Endothelial cell of umbilical vein (primary cell): Measurements from ENCODE around the gene FDX1. TPM values are rescaled to one million over a fixed set of nuclear protein-coding genes. Genes with fewer than 3 reads are reported as not detected.
A peak's percentile ranks its signal among the peaks of the same experiment; 100 is the strongest.

Experiments used
- BruUV-seq: library from RNA; stranded (reverse); fragments of 400-500 nt; replicated peaks from 2 replicates; lab custom pipeline; 2021; lab: Mats Ljungman, UMichigan
- CTCF ChIA-PET: fragments of 300-600, 350-600 bp; sonication (Branson Sonifier 250); formaldehyde crosslinking; loops from one replicate; lab custom pipeline; 2021; ENCODE audit warnings: antibody characterized with exemption, inconsistent platforms; lab: Charles Lee
- POLR2A ChIA-PET: fragments of 300-600, 350-600 bp; sonication (Branson Sonifier 250); formaldehyde crosslinking; loops from one replicate; lab custom pipeline; 2021; ENCODE audit warnings: antibody characterized with exemption, inconsistent platforms; lab: Charles Lee
- DNase-seq: peaks from one replicate; pipeline ENCODE4 v3.0.0-alpha.2; 2011; ENCODE audit warnings: low read depth, low spot score
- FAIRE-seq: peaks from 2 replicates; lab custom pipeline; 2011; peaks lifted over from hg19 to GRCh38; lab: Jason Lieb, UNC
- H2AFZ ChIP-seq: 2 replicates; pipeline ENCODE4 v1.6.0; 2012; ENCODE audit warnings: low read depth, low read length, control low read depth, inconsistent platforms
- H3K27ac ChIP-seq: 2 replicates; pipeline ENCODE4 v1.5.1; 2011; ENCODE audit warnings: low read depth, mild to moderate bottlenecking, control low read depth, low read length, moderate library complexity; ENCODE audit not compliant: insufficient read depth
- H3K27me3 ChIP-seq, 2 experiments: 2 replicates each; pipeline versions ENCODE4 v1.6.0 to v1.6.1; 2011; ENCODE audit warnings: low read length in 2 of 2, mixed read lengths in 1 of 2; ENCODE audit not compliant: control insufficient read depth in 2 of 2, insufficient read depth in 2 of 2
- H3K36me3 ChIP-seq, 2 experiments: 2 replicates in 1 of 2; 3 replicates in 1 of 2; pipeline ENCODE4 v1.5.1; 2011; ENCODE audit warnings: low read length in 2 of 2, mild to moderate bottlenecking in 1 of 2, moderate library complexity in 1 of 2; ENCODE audit not compliant: control insufficient read depth in 2 of 2, insufficient read depth in 2 of 2; ENCODE audit errors: extremely low read depth in 1 of 2
- H3K4me1 ChIP-seq: 3 replicates; pipeline ENCODE4 v1.5.1; 2011; ENCODE audit warnings: mild to moderate bottlenecking, low read length; ENCODE audit not compliant: control insufficient read depth, insufficient read depth; ENCODE audit errors: extremely low read depth
- H3K4me2 ChIP-seq: 2 replicates; pipeline ENCODE4 v1.6.1; 2011; ENCODE audit warnings: low read length, control low read depth, mixed read lengths; ENCODE audit not compliant: insufficient read depth
- H3K4me3 ChIP-seq, 3 experiments: fragments of 200-600 bp in 1 of 3; sonication (generic), shearing (Covaris generic) in 1 of 3; replicated peaks in 1 of 3; 2 replicates each; pipeline ENCODE4 v1.5.1; 2011 to 2016; ENCODE audit warnings: control low read depth in 3 of 3, low read length in 3 of 3, mild to moderate bottlenecking in 2 of 3, inconsistent platforms in 1 of 3, low read depth in 1 of 3, moderate library complexity in 1 of 3; ENCODE audit not compliant: insufficient read depth in 1 of 3
- H3K79me2 ChIP-seq: 2 replicates; pipeline ENCODE4 v1.6.0; 2012; ENCODE audit warnings: low read length, inconsistent platforms; ENCODE audit not compliant: control insufficient read depth, insufficient read depth
- H3K9ac ChIP-seq: replicated peaks from 2 replicates; pipeline ENCODE3; 2011; ENCODE audit warnings: low read length, control low read depth; ENCODE audit not compliant: insufficient read depth; ENCODE audit errors: extremely low read depth
- H3K9me1 ChIP-seq: replicated peaks from 3 replicates; pipeline ENCODE4 v1.6.0; 2011; ENCODE audit warnings: mild to moderate bottlenecking, low read length; ENCODE audit not compliant: control insufficient read depth, insufficient read depth; ENCODE audit errors: extremely low read depth
- H3K9me3 ChIP-seq: replicated peaks from 2 replicates; pipeline ENCODE4 v1.5.1; 2012; ENCODE audit warnings: low read length, inconsistent platforms; ENCODE audit not compliant: control insufficient read depth, insufficient read depth
- H4K20me1 ChIP-seq: replicated peaks from 2 replicates; pipeline ENCODE3; 2011; ENCODE audit warnings: mild to moderate bottlenecking, low read length; ENCODE audit not compliant: control insufficient read depth, insufficient read depth; ENCODE audit errors: extremely low read depth
- CTCF ChIP-seq, 2 donors: IDR thresholded peaks; 1 replicate in 1 of 2; 2 replicates in 1 of 2; pipeline ENCODE4 v1.5.1; 2011; ENCODE audit warnings: low read length in 2 of 2, mild to moderate bottlenecking in 2 of 2, moderate library complexity in 2 of 2, control low read depth in 1 of 2, inconsistent platforms in 1 of 2, low read depth in 1 of 2; ENCODE audit not compliant: insufficient read depth in 1 of 2; ENCODE audit errors: extremely low read depth in 1 of 2
- FOS ChIP-seq: IDR thresholded peaks from 2 replicates; pipeline ENCODE4 v1.6.1; 2011; ENCODE audit warnings: mild to moderate bottlenecking, low read length, moderate library complexity, borderline replicate concordance; ENCODE audit not compliant: insufficient read depth
- GATA2 ChIP-seq: IDR thresholded peaks from 2 replicates; pipeline ENCODE4 v1.7.0; 2011; ENCODE audit warnings: low read depth, mild to moderate bottlenecking, moderate library complexity, mixed read lengths, low read length; ENCODE audit not compliant: insufficient read length, insufficient read depth
- MYC ChIP-seq: IDR thresholded peaks from one replicate; pipeline ENCODE4 v1.6.1; 2011; ENCODE audit warnings: mild to moderate bottlenecking, low read depth, low read length
- POLR2AphosphoS5 ChIP-seq: IDR thresholded peaks from 2 replicates; pipeline ENCODE4 v1.6.1; 2012; ENCODE audit warnings: low read depth, mild to moderate bottlenecking, control low read depth, low read length, moderate library complexity; ENCODE audit not compliant: insufficient read depth
- dilution Hi-C: fragments of 300-500 bp; cut with MboI; formaldehyde crosslinking; loops from one replicate; pipeline ENCODE4 v1.15.0; 2019; ENCODE audit warnings: low sequenced_read_pairs; ENCODE audit not compliant: extremely low pct_ligation_motif_present
- intact Hi-C: fragments of 100-400 bp; cut with micrococcal nuclease; formaldehyde crosslinking; loops from one replicate; pipeline ENCODE4 v1.10.0; 2022
- polyA plus RNA-seq, 4 experiments: library from polyadenylated mRNA; depleted of rRNA in 3 of 4; stranded (reverse) in 3 of 4; unstranded in 1 of 4; fragments of >200 nt; gene quantifications; 2 replicates each; pipeline versions ENCODE4 v1.2.1 to v1.2.3, GENCODE V29; 2011 to 2012; ENCODE audit warnings: missing spikeins in 1 of 4
- total RNA-seq: library from RNA; stranded (reverse); gene quantifications from 2 replicates; pipeline ENCODE4 v1.2.3, GENCODE V29; 2021
- TF ChIP-seq, protein P1 (sequence below): IDR thresholded peaks from 2 replicates; pipeline ENCODE4 v1.6.1; 2011; ENCODE audit not compliant: insufficient read depth, insufficient read length

The FDX1 gene
- total and polyA plus RNA-seq, 2 donors (not counting 3 experiments of a cell fraction or from before 2014, with no cell fraction given), result 4.7 to 11.0 TPM

GRCh38 chr11:110433393-110434333, 3.9 kb downstream of the FDX1 start:
- BruUV-seq, result no TSS peak
- no peaks in the 10 kb centered on the region for H3K9me1 ChIP-seq
- DNase-seq (peak; percentile 47), FAIRE-seq (no peak)
- no peak for TF ChIP-seq FOS
- peak; percentile 15 to 21 for TF ChIP-seq CTCF (IDR thresholded peaks at IDR 0.05; ENCODE audit: extremely low read depth in 1 of 2, insufficient read depth in 1 of 2, low read depth in 1 of 2, low read length in 2 of 2)
- TF ChIP-seq GATA2, result no peak
- TF ChIP-seq POLR2AphosphoS5, result no peak
- TF ChIP-seq, protein P1, sequence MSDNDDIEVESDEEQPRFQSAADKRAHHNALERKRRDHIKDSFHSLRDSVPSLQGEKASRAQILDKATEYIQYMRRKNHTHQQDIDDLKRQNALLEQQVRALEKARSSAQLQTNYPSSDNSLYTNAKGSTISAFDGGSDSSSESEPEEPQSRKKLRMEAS, result no peak
- no peak for TF ChIP-seq MYC
- peak overlapping the region; percentile 13 for H3K4me2 ChIP-seq
- no peak overlapping the region for H3K4me3 ChIP-seq
- no peaks in the 10 kb centered on the region for H3K9me3 ChIP-seq
- peak overlapping the region; percentile 20 for H3K27ac ChIP-seq
- no peaks in the 10 kb centered on the region for H3K36me3 ChIP-seq
- peaks cover 40% of the 10 kb centered on the region for H3K79me2 ChIP-seq
- H4K20me1 ChIP-seq, result peaks cover 3% of the 10 kb centered on the region
- no peak overlapping the region for H2AFZ ChIP-seq
- no peaks in the 10 kb centered on the region for H3K27me3 ChIP-seq
- ChIA-PET CTCF (interaction anchor here (0.6 to 9.8 kb wide), 21 partner anchors 36 to 1201 kb away, joined by 3 to 143 read pairs (median 4); no protein-coding TSS in a partner anchor), POLR2A (no interaction called here)
- intact Hi-C loops (loop anchor here (1.0 to 2.0 kb wide), 9 partner anchors 57 to 797 kb away; partner anchors contain the start of gene ZC3H12C), dilution Hi-C loops (no loop called here)
- peaks cover 27% of the 10 kb centered on the region for H3K4me1 ChIP-seq
- no peak overlapping the region for H3K9ac ChIP-seq
